NCI-H2081 (cell line): Measurements from ENCODE around the gene TACC2.
"Not testable (repeated sequence)": the region's sequence is repeated elsewhere in the genome, so short reads cannot be mapped to it uniquely, and the experiment has no call there.

Source experiments
- DNase-seq, 2 experiments: peaks; one replicate each; lab custom pipeline; 2025; lab: John Stamatoyannopoulos, UW

Gene TACC2

DNA sequence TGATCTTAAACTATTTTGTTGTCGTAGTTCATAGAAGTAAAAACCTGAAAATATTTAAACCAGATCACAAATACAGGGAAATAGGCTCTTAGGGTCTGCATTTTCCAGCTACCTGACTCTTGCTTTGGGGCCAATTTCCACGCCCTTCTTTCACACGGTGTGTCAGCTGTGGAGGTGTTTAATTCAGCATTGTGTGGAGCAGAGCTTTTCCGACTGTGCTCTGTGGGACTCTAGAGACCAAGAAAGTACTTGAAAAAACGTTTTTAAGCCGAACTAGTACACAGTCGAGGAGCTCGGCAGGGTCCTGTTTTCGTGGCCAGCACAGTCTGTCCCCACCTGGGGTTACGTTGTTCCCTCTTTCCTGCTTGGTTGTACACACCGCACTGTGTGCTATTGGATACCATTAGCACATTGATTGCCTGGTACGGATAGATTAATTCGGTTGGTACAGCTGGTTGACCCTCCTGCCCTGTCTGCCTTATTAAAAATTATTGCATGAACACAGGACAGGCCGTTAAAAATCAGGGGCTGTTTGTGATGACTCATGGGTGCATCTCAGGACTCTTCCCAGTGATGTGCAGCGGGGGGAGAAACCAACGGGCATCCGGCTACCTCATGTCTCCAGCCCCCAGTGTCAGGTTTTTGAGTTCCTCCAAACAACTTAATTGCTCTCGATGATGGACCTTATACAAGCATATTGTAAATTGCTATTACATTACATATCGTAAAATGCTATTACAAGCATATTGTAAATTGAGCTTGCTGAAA is 201.4 kb downstream of the TACC2 start:
- peak in 1 of 2 experiments; percentile 3 for DNase-seq

DNA sequence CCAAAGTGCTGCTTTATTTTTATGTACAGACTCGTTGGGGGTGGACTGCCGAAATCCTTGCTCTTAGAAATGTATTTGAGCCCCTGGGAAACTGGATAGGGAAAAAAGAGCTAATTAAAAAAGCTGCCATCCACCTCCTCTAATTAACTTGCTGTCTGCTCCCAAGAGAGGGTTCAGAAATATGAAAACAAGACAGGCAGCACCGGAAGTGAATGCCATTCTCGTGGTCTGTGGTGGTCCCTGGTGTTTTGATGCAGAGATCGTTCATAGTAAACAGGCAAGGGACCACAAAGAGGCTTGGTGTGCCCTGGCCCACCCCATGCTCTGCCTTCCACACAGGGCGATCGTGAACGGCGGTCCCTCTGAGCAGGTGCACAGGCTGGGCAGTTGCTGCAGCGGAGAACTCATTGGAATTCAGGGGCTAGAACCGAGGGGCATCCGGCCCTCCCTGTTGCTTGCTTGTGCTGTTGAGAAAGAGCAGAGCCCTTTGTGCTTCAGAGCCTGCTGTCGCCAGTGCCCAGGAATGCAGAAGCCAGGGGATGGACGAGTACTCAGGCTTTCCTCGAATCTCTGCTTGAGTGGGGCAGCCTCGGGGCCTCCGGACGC is 203.1 kb downstream of the TACC2 start:
- DNase-seq, result no peak

DNA sequence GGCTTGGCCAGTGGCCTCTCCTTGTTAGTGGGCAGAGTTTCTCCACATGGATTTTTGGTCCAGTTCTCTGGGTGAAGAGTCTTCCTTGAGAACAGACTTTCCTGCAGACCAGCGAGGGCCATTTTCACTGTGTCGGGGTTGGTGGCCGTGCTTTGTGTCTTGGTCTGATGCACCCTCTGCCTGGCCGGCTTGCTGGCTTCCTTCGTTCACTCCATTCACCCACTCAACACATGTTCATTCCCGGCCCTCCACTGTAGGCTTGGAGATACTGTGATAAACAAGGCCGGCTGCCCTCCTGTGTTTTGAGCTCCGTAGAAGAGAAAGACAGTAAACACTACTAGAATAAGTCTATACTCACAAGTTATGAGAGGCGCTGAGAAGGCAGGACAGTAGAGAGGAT is 205.3 kb downstream of the TACC2 start:
- no peak for DNase-seq

DNA sequence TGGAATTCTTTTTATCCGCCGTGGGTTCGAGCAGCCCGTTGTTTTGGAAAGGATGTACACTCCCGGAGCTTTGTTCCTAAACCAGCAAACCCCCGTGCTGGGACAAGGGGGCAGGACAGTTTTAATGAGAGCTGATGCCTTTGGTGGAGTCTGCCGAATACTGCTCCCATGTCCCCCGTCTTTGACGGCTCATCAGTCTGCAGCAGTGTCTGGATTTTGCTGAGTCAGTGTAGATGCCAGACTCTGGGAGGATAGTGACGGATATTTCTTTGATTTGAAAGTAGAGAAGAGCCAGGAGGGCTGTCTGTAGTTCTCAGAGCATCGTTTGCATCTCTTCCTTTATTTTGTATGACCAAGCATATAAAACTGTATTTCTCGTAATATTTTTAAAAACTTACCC is 207.3 kb downstream of the TACC2 start:
- no peak for DNase-seq

DNA sequence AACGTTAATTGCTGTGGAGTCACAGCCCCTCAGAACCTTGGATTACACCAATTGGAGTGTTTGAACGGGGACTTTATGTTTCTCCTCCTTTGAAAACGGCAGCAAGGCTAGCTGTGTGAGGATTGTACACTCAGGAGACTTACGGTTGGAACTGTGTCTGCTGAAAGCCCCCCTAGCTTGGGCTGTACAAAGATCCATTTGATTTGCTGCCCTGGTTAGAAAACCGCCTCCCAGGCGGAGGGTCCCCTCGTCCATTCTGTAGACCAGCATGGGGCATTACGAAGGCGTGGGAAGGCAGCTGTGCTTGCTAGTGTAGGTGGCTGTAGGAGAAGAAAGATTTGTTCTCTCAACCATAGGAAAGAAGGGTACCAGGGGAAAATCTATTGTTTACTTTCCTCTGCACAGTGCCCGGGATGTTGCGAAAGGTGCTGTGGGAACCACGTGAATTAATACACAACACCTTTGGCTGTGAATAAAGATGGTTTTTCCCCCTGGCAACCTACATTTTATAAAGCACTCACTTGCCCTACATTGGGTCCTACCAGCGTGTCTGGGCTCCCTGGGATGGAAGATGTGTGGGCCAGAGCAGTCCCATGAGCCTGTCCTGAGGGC is 208.8 kb downstream of the TACC2 start:
- no peak for DNase-seq

DNA sequence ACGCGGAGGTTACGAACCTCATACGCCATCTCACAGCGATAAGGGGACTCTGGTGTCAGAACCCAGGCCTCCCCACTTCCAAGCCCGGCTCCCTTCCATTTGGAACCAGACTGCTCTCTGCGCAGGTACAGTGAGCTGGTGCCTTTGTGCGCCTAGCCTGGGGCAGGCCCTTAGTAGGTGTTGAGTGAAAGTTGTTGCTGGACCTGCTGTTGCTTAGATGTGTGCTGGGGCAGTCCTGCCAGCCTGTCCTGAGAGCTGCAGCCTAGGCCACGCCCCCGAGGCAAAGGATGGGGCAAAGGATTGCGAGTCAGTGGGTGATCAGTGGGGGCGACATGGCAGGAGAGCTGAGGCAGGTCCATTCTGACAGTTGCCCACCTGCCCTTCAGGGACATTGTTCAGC is 209.7 kb downstream of the TACC2 start:
- no peak for DNase-seq

DNA sequence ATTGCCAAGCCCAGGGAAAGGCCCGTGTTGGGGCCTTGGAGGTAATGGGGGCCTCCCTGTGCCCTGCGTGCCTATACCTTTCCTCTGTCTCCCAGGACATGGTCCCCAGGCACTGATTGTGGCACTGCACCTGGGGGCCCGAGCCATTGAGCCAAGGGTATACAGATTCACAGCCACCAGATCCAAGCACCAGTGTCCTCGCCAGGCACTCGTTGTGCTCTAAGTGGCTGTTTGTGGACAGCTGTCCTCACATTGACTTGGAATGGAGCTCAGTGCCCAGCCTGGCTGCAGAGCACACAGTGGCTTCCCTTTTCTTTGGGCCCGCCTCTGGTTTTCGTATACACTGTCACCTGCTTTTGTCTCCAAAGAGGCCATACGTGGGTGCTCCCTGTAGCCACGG is 210.1 kb downstream of the TACC2 start:
- DNase-seq, result peak in 1 of 2 experiments; percentile 23

DNA sequence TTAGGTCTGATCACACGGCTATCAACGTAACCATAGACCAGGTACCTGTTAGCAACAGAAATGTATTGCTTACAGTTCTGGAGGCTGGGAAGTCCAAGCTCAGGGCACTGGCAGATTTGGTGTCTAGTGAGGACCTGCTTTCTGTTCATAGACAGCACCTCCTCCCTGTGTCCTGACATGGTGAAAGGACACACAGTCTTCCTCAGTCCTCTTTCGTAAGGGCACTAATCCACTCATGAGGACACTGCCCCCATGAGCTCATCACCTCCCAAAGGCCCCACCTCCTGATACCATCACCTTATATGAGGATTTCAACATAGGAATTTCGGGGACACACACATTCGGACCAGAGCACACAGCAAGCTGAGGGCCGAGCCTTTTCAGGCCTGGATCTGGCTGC is 210.7 kb downstream of the TACC2 start:
- no peak for DNase-seq

DNA sequence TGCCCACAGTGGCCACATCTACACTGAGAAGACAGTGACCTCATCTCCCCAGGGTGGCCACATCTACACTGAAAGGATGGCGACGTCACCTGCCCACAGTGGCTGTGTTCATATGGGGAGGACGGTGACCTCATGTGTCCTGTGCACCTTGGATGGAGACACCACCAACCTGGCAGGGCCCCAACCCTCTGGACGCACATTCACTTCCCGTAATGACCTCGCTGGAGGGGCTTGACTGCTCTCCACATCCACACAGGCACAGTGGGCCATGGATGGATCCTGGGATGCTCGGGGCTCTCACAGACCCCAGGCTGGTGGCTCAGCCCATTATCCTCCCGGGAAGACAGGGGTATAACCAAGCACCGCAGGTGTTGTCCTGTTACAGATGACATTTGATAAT is 212.4 kb downstream of the TACC2 start:
- no peak for DNase-seq

DNA sequence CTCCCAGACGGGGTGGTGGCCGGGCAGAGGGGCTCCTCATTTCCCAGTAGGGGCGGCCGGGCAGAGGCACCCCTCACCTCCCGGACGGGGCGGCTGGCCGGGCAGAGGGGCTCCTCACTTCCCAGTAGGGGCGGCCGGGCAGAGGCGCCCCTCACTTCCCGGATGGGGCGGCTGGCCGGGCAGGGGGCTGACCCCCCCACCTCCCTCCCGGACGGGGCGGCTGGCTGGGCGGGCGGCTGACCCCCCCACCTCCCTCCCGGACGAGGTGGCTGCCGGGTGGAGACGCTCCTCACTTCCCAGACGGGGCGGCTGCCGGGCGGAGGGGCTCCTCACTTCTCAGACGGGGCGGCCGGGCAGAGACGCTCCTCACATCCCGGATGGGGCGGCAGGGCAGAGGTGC is 214.2 kb downstream of the TACC2 start:
- not testable (repeated sequence) for DNase-seq

DNA sequence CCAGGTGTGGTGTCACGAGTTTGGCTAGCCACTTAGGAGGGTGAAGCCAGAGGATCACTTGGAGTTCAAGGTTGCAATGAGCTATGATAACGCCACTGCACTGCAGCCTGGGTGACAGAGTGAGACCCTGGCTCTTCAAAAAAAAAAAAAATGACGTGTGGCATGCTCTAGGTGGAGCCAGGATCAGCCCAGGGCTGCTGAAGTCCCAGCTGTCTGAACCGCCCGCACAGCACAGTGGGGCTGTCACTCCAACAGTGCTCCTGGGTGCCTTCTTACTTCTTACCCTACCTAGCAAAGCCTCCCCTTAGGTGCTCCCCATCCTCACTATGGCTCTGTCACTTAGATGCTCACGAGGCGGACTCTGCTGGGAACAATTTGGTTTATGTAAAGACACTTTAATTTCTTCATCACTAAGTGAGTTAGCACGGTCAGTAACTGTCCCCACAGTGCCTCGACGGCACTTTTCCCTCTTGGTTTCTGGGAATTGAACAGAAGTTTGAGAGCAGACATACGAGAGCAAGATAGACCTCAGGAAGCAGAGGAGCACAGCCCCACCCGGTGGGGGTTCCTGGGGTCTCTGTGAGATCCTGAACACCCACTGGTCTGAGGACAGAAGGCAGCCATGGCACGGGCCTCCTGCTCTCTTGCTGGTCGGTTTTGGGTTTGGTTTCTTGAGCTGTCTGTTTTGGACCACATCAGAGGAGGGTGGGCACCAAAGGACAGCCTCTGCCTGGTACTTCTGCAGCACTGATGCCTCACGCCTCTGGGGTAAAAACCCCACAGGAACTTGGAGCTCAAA is 215.9 kb downstream of the TACC2 start:
- no peak for DNase-seq

DNA sequence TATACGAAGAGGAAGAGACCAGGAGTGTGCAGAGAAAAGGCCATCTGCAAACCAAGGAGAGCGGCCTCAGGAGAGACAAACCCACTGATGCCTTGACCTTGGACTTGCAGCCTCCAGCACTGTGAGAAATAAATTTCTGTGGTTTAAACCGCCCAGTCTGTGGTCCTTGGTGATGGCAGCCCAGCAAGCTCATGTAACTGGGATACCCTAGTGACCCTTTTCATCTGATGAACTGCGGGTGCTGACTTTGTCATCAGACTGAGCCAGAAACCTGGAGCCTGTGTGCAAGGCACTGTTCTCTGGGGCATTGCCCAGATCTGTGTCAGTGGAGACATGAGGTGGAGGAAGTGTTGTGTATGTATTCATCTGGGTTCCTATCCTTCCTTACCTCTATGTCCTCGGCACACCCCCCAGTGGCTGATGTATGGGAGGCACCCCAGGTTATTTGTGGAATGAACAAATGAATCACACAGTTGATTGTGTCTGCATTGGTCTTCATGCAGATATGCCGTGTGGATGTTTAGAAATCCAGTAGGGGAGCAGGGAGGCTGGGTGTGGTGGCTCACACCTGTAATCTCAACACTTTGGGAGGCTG is 217.6 kb downstream of the TACC2 start:
- DNase-seq, result no peak

DNA sequence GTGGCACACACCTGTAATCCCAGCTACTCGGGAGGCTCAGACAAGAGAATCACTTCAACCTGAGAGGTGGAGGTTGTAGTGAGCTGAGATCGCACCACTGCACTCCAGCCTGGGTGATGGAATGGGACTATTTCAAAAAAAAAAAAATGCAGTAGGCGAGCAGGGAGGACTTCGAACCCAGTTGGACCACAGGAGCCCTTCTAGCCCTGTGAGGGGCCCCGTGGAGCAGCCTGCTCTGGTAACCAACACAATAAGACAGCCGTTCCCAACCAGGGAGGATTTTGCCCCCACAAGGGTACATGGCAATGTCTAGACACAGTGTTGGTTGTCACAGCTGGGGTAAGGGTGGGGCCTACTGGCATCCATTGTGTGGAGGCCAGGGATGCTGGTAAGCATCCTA is 218.2 kb downstream of the TACC2 start:
- no peak for DNase-seq

DNA sequence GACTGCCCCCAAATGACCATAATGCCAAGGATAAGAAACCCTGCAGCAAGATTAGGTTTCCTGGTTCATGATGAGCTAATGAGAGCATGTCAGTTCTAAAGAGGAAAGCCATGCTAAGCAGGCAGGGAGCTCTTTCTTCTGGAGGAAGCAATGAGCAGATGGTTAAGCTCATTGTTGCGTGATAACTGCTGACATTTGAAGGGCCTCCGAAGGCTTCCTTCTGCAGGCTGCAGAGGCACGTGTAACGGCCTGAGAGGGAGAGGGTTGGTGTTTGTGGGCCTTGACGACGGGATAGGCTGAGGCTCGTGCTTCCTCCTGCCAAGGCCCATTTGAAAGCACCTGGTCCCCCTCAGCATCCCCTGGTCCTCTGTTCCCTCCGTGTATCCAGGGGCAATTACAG is 218.6 kb downstream of the TACC2 start:
- peak in 1 of 2 experiments; percentile 20 for DNase-seq

DNA sequence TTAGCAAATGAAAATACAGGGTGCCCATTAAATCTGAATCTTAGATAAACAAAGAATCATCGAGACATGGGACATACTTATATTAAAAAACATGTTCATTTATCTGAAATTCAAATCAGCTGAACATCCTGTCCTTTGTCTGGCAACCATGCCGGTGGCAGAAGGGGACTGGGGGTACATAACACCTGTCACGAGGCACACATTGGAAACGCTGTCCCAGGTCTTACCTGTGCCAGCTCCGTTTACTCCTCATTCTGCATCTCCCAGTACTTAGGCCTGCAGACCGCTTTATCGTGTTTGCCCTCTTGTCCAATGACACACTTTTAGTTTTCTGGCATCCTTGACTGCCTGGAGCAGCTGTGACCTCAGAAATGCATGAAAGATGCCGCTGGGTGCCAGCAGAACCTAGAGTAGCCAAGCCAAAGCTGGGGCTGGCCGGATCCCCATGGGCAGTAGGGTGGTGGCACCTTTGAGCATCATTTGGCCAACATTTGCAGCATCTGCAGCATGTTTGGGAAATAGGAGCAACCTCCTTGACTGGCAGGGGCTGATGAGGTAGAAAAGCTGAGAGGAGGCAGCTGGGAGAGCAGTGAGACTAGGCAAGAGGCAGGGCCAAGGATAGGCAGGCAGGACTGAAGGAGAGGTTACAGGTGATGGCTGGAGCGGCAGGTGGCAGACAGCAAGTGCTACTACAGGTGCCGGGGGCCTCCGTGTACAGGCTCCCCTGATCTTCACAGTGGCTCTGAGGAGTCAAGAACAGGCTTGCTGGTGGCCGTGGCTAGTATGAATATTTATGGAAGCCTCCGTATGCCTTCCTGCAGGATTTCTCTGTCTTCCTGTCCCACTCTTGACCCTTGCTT is 219.8 kb downstream of the TACC2 start:
- peak in 1 of 2 experiments; percentile 3 for DNase-seq

DNA sequence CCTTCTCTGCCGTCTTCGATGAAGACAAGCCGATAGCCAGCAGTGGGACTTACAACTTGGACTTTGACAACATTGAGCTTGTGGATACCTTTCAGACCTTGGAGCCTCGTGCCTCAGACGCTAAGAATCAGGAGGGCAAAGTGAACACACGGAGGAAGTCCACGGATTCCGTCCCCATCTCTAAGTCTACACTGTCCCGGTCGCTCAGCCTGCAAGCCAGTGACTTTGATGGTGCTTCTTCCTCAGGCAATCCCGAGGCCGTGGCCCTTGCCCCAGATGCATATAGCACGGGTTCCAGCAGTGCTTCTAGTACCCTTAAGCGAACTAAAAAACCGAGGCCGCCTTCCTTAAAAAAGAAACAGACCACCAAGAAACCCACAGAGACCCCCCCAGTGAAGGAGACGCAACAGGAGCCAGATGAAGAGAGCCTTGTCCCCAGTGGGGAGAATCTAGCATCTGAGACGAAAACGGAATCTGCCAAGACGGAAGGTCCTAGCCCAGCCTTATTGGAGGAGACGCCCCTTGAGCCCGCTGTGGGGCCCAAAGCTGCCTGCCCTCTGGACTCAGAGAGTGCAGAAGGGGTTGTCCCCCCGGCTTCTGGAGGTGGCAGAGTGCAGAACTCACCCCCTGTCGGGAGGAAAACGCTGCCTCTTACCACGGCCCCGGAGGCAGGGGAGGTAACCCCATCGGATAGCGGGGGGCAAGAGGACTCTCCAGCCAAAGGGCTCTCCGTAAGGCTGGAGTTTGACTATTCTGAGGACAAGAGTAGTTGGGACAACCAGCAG is 221.7 kb downstream of the TACC2 start:
- DNase-seq, result no peak

DNA sequence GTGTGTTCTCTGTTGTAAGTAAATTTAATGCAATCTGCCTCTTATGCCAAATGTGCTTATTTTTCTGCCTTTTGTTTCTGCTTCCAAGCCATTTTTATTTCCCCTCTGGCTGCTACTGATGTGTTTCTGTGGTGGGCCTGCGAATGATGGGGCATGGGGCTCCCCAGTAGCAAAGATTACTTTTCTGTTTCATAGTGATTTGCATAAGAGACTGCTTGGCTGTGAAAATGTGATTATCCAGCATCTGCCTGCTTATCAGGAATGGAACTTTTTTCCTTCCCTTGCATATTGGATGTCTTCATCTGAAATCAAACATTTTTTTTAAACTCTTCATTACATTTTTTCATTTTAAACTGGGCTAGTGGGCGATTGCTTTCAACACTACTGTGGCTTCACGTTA is 224.4 kb downstream of the TACC2 start:
- DNase-seq, result no peak

DNA sequence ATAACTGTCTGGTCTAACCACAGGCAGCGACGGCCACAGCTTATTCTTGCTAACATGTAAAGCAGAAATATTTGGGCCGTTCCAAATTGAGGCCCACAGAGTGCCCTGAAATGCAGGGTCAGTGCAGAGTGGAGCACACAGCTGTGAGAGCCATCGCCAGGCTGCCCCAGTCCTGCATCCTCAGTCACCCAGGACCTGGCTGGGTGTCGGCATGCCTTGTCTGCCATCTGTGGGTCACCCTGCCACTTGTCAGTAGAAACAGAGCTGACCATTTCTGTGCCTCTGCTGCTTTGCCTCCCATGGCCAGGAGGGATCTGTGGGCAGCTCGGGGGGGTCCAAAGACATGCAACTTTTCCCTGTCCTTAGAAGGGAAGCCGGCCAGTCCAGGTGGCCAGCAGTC is 224.8 kb downstream of the TACC2 start:
- DNase-seq, result no peak

DNA sequence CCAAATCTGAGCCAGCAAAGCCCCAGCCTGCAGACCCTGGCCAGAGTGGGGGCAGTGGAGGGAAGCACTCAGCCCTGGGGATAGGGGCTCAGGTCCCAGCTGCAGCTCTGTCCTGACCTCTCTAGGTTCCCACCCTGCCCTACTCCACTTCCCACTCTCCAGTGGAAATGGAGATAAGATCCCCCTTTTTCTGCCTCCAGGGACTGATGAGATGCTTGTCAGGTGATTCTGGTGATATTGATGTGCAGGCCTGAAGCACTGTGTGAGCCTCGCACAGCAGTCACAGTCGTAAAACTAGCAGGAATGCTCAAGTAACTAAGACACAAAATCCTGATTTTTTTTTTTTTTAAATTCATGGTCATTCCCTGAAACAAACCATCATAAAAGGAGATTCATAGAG is 227.1 kb downstream of the TACC2 start:
- no peak for DNase-seq

DNA sequence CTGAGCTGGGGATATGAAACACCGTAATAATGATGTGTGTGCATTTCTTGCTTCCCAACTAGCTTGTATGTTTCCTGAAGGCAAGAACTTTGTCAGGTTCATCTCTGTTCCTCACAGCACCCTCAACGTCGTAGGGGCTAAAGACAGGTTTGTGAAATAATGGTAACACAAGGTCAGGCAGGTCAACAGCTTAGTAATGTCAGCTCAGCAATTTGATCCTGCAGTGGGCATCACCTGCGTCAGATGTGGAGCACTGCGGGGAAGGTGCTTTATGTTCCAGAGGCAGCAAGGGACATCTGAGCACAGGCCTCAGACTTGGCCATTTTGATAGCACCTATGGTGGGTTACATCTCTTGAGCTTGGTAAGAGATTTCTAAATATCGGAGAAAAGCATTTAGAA is 230.4 kb downstream of the TACC2 start:
- no peak for DNase-seq
